ENCODE results near the gene CYP3A4.
"Not testable (repeated sequence)": the region's sequence is repeated elsewhere in the genome, so short reads cannot be mapped to it uniquely, and the experiment has no call there.

Gene CYP3A4

DNA sequence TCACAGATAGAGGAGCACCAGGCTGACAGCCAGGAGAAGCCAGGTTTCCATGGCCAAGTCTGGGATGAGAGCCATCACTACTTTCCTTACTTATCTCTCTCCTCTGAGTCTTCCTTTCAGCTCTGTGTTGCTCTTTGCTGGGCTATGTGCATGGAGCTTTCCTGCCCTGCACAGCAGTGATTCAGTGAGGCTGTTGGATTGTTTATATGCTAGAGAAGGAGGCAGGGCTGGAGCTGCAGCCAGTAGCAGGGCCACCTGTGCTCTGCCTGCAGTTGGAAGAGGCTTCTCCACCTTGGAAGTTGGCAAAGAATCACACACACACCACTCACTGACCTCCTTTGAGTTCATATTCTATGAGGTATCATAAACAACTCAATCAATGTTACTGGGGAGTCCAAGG, at the start of gene CYP3A4:
Gene CYP3A4 (minus strand): TSS at position 178 of the 400 bp plus-strand sequence. CDS start 103 bp downstream, at position 75.
- no peak for DNase-seq

DNA sequence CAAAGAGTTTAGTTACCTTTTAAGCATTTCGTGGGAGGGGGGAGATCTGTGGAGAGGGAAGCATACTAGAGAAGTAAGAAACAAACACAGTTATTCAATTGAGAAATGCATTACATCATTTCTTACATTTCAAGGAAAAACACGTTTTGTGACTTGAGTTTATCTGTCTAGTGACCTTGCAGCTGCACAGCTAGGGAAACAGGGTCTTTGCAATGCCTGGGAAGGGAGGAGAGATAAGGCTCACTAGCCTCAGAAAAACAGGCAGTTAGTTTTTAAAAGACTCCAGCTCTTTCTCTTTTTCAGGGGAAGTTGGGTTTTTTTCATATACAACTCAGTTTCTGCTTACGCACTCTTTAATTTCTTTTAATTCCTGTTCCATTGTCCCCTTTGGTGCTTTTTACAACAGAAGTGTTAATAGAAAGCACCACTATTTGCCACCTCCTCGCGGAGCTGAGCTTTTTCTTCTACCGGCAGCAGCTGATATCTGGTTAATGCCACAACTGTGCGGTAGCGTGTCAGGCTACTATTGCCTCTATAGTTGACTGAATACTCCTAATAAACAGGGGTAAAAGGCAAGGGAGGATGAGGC, 49.4 kb upstream of the CYP3A4 start:
- no peak for DNase-seq

DNA sequence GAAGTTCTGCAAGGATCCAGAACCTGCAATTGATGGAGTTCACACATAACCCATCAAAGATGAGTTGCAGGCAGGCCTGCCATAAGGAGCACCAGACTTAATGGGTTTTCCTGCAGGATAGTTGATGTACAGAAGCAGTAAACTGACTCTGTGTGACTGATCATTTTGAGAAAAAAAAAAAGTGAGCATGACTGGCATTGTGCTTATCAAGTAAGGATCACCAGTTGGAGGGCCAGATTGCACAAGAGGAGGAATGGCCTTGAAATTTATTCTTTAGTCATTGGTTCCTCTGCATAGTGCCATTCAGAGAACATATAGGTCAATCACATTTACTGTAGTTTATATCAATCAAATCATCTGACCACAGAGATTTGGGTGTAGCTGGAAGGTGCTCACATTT, 47.6 kb upstream of the CYP3A4 start:
- DNase-seq: no peak

DNA sequence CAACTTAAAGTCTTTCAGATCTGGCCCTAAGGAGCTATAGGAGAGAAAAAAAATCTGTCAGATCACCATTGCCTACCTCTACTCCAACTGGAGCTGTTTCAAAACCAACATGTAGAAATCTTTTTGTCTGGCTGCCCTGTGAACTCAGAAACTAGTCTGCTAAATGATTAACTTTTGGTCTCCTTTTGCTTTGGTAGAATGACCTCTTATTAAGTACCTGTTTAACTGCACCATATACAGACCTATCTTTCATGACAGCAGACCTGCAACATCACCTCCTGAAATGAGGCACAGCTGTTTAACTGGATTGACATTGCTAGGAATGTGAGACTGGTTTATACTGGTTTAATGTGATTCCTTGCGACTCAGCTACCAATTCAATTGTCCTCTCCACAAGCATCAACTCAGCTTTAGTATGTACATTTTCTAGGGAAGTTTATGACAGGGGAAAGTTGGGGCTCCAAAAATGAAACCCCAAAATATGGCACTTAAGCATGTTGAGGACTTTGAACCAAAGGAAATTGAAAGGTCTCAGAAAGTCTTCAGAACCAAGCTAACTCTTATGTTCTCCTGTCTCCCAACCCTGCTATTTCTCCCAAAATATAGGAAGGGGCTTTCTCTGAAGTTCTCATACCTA, 45.7 kb upstream of the CYP3A4 start:
- no peak for DNase-seq

DNA sequence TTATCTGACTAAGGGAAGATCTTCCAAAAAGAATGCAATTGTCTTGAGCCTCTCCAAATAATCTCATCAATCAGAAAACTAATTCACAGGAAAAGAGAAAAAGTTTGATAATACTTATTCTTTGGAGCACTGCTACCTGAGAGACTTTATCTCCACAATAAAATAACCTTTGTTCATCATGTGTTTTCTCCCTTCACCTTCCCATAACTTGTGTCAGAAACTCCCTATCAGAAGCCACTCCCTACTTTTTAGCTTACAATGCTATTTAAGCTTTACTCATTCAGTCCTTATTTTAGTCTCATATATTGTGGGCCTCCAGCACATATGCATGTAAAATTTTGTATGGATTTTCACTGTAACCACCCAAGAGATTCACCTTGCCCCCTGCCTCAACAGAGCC, 44.8 kb upstream of the CYP3A4 start:
- no peak for DNase-seq

DNA sequence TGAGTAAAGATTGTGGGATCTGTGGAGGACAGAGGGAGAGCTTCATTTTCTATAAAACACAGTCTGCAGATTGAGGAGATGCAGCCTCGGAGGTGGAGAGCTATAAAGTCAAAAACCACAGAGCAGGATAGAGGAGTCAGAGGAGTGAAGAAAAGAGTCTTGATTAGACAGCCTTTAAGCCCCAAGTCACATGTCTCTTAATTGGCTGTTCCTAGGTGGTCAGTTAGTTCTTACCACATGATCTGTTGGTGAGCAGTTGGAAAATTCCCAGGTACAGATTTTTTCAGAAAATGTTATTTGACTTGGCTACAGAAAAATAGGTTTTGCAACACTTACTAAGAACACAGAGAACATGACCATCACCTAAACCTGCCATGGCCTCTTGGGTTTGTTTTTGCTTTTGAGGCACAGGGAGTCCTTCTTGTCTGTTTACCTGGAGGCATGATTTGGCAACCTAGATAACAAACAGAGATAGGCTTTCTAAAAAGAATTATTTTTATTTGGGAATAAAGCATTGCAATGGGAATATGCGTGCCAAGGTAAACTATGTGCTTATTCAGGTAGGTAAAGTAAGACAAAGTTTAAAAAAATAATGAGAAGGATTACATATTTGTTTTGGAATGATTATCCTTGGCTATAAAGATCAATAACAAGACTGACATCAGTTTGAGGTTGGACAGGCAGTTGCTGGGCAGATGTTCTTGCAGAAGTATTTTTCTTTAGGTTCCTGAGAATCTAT, 43.2 kb upstream of the CYP3A4 start:
- DNase-seq: no peak

DNA sequence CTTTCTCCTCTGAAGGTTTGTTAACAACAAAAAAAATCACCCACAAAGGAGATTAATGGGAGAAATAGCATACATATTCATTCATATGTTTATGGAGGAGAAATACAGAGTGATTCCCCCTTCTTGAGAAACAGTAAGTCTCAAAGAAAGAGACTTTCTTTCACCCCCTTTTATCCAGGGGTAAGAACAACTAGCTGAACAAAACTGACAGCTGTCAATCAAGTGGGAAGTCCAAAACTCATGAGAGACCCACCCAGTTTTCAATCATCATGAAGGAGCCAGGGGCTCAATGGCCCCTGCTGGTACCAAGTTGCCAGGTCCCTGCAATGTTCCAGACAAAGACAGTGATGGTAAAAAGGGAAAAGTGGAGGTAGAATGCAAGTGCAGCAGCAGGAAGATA, 41.9 kb upstream of the CYP3A4 start:
- no peak for DNase-seq

DNA sequence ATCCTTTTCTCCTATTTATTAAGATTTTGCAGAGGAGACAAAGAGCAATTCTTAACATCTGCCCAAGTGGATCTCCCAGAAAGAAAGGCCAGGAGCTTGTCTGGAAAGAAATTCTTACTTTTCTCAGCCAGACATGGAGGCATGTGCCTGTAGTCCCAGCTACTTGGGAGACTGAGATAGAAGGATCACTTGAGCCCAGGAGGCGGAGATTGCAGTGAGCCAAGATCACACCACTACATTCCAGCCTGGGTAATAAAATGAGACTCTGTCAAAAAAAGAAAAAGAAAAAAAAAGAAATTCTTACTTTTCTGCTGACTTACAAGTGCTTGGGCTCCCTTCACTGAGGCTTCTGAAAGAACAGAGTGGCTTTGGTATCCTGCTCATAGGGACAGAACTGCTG, 41.5 kb upstream of the CYP3A4 start:
- DNase-seq: no peak

DNA sequence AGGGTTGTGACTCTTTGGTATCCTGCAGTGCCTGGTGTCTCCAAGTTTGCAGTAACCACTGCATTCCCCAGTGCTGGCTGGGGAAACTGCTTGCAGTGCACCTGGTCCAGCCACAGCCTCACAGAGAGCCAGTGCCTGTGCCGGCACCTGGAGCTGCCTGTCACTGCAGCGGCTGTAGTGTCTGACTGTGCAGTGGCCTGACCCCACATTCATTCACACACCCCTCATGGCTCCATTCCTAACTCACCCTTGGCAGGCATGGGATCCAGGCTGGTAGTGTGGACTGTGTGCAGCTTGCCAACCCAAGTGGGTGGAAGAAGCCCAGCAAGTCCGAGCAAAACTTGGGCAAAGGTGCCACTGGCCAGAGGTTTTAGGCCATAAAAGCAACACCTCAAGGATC, 40.1 kb upstream of the CYP3A4 start:
- DNase-seq: no peak

DNA sequence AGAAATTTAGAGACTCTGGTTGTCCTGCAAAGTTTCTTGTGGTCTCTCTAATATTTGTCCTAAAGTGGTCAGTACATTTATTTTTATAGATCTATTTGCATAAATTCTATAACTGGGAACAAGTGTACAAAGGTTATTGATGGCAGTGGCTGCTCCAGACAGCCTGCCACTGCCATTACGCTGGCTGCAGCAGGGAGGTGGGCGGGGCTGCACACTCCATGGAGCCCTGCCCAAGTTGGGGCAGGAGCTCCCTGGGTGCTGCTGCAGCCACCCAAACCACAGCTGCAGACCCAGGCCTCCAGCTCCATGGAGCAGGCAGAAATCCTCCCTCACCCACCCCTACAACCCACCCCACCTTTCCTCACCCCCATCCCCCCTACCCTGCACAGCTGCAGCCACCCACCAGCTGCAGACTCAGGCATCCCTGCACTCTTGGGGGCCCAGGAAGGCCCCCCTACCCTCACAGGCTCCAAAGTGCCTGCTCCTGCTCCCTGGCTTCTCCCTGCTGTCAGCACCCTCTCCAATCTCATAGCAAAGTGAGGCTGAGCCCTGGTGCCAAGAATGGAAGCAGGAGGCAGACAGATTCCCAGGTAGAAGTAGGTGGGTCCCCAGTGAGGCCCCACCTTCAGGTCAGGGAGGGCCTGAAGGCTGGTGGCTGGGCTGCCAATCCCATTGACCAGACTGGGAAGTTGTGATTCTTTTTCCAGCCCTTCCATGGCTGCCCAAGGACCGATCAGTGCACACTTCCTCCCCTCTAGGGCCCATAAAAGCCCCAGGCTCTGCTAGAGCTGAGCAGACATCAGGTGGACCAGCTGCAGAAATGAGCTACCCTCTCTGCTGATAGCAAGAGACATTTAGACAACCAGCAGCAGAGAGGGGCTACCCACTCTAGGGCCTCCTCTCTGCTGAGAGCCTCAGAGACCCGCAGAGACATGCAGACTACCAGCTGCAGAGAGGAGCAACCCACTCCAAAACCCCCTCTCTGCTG, 39.0 kb upstream of the CYP3A4 start:
- DNase-seq: no peak

DNA sequence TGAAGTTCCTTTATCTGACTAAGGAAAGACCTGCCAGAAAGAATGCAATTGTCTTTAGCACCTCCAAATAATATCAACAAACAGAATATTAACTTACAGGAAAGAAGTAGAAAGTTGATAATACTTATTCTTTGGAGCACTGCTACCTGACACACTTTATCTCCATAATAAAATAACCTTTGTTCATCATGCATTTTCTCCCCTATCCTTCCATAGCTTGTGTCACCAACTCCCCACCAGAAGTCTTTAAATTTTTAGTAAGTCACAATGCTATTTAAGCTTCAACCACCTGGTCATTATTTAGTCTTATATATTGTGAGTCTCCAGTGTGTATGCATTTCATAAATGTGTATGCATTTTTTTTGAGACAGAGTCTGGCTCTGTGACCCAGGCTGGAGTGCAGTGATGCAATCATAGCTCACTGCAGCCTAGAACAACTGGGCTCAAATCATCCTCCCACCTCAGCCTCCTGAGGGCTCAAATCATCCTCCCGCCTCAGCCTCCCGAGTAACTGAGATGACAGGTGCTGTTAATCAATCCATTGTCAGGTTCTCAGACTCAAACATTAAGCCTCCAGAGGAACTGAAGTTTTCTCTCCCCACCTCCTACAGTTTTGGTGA, 36.5 kb upstream of the CYP3A4 start:
- DNase-seq: no peak

DNA sequence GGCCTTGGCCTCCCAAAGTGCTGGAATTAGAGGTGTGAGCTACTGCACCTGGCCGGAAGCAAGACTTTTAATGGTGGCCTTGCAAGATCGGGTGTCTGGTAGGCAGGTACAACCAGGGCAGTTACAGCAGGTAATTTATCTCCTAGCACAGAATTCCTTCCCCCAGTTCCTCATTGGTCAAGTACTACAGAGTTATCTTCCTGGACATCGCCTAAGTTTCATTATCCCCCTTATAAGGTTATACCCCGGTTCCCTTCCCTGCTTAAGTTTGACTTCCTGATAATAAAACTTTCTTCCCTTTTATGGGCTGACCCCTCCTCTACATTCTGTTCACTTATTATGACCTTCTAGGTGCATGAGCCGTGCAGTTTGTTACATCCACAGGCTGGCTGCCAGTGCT, 24.8 kb upstream of the CYP3A4 start:
- no peak for DNase-seq

DNA sequence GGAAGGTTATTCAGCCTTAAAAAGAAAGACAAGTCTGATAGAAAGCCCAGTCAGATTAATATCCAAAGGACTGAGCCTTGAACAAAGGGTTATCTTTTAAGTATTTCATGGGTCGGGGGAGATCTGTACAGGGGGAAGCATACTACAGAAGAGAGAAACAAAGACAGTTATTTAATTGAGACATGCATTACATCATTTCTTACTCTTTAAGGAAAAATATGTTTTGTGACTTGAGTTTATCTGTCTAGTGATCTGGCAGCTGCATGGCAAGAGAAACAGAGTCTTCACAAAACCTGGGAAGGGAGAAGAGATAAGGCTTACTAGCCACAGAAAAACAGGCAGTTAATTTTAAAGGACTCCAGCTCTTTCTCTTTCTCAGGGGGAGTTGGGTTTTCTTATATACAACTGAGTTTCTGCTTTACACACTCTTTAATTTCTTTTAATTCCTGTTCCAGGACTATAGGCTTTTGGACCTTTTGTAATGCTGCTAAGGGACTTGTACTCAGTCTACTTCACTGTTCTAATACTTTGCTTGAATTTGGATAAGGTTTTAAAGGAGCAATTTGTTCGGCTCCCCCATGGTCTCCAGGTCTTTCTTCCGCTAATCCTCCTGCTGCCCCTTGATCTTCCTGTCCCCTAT, 23.0 kb upstream of the CYP3A4 start:
- no peak for DNase-seq

DNA sequence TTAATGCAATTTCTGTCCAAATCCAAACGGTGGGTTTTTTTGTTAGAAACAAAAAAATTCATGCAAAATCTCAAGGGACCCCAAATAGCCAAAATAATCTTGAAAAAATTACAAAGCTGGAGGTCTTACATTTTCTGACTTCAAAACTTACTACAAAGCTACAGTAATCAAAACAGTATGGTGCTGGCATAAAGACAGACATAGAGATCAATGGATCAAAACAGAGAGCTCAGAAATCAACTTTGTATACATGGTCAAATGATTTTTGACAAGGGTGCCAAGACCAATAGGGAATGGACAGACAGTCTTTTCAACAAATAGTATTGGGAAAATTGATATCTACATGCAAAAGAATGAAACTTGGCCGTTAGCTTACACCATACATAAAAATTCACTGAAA, 21.7 kb upstream of the CYP3A4 start:
- no peak for DNase-seq

DNA sequence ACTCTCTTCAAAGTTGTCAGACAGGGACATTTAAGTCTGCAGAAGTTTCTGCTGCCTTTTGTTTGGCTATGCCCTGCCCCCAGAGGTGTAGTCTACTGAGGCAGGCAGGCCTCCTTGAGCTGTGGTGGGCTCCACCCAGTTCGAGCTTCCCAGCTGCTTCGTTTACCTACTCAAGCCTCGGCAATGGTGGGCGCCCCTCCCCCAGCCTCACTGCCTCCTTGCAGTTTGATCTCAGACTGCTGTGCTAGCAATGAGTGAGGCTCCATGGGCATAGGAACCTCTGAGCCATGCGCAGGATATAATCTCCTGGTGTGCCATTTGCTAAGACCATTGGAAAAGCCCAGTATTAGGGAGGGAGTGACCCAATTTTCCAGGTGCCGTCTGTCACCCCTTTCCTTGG, 19.1 kb upstream of the CYP3A4 start:
- not testable (repeated sequence) for DNase-seq

DNA sequence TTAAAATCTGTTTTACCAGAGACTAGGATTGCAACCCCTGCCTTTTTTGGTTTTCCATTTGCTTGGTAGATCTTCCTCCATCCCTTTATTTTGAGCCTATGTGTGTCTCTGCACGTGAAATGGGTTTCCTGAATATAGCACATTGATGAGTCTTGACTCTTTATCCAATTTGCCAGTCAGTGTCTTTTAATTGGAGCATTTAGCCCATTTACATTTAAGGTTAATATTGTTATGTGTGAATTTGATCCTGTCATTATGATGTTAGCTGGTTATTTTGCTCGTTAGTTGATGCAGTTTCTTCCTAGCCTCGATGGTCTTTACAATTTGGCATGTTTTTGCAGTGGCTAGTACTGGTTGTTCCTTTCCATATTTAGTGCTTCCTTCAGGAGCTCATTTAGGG, 17.4 kb upstream of the CYP3A4 start:
- DNase-seq: not testable (repeated sequence)

DNA sequence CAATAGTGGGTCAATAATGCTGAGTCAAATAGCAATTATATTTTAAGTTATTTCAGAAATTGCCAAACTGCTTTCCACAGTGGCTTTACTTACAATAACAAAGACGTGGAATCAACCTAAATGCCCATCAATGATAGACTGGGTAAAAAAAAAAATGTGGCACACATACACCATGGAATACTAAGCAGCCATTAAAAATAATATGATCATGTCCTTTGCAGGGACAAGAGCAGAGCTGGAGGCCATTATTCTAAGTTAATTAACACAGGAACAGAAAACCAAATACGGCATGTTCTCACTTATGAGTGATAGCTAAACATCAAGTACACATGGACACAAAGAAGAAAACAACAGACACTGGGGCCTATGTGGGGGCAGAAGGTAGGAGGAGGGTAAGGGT, 15.0 kb upstream of the CYP3A4 start:
- no peak for DNase-seq

DNA sequence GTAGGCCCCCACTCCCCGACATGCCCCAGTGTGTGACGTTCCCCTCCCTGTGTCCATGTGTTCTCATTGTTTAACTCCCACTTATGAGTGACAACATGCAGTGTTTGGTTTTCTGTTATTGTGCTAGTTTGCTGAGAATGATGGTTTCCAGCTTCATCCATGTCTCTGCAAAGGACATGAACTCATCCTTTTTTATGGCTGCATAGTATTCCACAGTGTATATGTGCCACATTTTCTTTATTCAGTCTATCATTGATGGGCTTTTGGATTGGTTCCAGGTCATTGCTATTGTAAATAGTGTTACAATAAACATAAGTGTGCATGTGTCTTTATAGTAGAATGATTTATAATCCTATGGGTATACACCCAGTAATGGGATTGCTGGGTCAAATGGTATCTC, 11.9 kb upstream of the CYP3A4 start:
- not testable (repeated sequence) for DNase-seq

DNA sequence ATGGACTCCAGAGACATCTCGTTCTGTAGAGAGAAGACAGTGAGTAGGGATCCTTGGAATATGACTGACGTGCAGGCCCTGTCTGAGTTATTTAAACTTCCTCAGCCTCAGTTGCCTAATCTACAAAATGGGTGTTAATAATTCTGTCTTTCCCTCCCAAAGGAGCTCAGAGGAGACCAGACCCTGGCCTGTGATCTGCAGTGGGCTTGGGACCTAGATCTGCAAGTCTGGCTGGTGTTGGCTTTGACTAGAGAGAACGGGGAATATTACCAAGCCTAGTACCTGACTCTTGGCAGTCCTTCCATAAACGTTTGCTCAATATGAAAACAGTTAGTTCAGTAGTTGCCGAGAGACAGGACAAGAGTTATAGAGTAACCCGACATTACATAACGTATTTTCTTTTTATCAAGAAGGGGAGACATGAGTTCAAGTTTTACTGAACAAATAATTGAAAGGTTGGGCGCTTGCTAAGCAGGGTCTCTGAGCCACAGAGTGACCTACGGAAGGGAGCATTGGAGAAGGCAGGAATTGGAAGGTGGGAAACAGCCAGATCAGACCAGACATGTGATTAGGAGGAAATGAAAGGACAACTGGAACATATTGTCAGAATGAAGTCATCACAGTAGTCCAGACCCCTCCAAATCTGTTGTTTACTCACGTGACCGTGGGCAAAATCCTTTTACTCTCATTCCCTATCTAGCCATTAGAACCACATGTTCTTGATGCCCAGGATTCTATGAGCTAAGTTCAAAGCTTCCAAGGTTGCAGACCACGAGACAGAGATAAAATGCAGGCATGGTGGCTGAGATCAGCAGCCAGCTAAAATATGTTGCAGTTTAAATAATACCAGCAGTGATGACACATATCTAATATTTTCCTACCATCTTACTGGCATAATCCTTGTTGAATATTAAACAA, 10.9 kb upstream of the CYP3A4 start:
- DNase-seq: no peak

DNA sequence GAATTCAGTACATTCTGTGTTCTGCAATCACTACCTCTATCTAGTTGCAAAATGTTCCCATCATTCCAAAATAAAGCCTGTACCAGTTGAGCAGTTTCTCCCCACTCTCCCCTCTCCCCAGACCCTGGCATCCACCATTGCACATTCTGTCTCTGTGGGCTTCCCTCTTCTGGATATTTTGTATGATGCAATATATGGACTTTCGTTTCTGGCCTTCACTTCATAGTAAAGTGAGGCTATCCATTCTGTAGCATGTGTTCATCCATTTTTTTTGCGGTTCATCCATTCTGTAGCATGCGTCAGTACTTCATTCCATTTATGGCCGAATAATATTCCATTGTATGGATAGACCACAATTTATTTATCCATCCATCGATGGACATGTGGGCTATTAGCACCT, 9.5 kb upstream of the CYP3A4 start:
- DNase-seq: no peak

DNA sequence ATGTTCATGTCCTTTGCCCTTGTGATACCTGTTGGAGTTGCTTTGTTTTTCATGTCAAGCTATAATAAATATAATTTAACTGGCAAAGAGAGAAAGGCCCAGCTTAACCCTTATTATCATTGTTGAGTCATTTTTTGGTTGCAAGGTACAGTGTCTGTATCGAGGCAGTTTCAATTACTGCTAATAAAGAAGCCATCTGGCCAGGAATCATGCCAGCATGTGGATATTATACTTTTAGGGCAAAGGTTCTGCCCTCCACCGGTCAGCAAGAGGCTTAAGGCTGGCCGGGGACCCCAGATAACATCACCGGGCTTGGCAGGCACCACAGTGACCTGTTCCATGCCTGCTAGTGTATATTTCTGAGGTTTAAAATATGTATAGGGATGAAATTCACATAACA, 9.0 kb upstream of the CYP3A4 start:
- no peak for DNase-seq

Measured in CD4-positive, alpha-beta T cell treated with Interferon alpha-2 for 1 hour (primary cell).